Measurements from ENCODE around the gene NUSAP1.
"Not testable (repeated sequence)": the region's sequence is repeated elsewhere in the genome, so short reads cannot be mapped to it uniquely, and the experiment has no call there.

NUSAP1 gene

DNA sequence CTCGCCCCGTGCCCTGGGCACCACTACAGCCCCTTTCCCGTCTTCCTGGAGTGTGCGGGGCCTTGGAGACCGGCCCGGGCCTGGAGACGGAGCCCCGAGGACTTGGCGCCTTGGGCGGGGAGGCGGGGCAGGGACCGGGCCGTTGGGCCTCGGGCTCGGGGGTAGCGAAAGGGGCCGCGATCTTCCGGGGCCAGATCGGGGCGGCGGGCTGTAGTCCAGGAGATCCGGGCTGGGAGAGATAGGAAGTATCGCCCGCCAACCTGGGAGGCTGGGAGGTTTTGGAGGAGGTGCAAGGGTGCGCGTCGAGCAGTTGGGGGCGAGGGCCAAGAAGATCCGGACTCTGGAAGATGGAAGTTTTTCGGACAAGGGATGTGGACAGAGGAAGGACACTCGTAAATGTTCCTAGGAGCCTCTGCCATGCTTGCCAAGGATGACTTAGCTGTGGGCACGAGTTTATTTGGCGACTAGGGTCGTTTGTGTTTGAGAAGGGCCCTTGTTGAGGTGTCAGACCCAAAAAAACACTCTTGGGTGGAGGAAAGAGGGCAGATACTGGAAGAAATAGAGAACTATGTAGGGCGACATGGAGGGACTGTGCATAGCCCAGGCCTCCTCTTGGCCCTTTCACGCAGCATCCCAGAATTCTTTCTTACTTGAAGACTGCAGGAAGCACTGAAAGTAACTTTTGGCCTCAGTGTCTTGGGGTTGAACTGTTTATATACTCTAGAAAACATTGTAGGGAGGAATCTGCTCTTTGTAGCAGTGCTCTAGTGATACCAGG is 84.9 kb downstream of the NUSAP1 start:
- ChIA-PET POLR2A (no interaction called here), CTCF (no interaction called here)
- TF ChIP-seq, protein P1, sequence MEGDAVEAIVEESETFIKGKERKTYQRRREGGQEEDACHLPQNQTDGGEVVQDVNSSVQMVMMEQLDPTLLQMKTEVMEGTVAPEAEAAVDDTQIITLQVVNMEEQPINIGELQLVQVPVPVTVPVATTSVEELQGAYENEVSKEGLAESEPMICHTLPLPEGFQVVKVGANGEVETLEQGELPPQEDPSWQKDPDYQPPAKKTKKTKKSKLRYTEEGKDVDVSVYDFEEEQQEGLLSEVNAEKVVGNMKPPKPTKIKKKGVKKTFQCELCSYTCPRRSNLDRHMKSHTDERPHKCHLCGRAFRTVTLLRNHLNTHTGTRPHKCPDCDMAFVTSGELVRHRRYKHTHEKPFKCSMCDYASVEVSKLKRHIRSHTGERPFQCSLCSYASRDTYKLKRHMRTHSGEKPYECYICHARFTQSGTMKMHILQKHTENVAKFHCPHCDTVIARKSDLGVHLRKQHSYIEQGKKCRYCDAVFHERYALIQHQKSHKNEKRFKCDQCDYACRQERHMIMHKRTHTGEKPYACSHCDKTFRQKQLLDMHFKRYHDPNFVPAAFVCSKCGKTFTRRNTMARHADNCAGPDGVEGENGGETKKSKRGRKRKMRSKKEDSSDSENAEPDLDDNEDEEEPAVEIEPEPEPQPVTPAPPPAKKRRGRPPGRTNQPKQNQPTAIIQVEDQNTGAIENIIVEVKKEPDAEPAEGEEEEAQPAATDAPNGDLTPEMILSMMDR (IDR thresholded peaks at IDR 0.05; ENCODE audit: control extremely low read depth, extremely low read depth, low read depth, missing control alignments) = no peak
- DNase-seq (ENCODE audit: extremely low spot score) = peak; percentile 59

DNA sequence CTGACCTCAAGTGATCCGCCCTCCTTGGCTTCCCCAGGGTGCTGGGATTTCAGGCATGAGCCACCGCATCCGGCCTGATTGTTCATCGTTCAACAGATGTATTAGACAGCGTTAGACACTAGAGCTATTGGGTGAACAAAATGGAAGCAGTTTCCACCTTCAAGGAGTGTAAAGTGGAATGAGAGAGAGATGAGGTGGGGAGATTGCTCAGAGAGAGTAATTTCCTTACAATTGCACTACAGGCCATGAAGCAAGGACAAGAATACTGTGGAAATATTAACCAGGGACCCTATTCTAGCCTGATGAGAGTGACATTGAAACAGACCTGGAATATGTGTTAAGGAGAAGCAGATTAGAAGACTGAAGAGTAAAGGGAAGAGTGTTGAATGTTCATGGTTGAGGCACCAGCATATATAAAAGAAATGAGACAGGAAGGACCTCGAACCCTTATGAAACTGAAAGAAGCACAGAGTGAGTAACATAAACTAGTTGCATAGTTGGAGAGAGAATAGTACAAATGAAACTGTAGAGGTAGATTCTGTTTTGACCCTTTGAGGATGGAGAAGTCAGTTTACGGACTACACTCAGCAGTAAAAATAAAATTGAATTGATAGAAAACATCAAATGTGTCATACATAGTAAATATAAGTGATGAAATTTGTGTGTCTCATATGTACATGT is 91.4 kb downstream of the NUSAP1 start:
- ChIA-PET POLR2A (no interaction called here), CTCF (no interaction called here)
- TF ChIP-seq, protein P1 (IDR thresholded peaks at IDR 0.05; ENCODE audit: control extremely low read depth, extremely low read depth, low read depth, missing control alignments) = no peak
- peak; percentile 66 for DNase-seq (ENCODE audit: extremely low spot score)

DNA sequence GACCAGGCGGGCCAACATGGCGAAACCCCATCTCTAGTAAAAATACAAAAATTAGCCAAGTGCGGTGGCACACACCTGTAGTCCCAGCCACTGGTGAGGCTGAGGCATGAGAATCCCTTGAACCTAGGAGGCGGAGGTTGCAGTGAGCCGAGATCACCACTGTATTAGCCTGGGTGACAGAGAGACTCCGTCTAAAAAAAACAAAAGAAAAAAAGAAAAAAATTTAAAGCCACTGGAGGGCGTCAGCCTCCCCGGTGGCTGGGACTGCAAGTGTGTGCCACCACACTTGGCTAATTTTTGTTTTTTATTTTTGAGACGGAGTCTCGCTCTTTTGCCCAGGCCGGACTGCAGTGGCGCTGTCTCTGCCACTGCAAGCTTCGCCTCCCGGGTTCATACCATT is 92.1 kb downstream of the NUSAP1 start:
- ChIA-PET CTCF (interaction anchor here (1.0 kb wide), 1 partner anchor 20 kb away, joined by 3 read pairs; no protein-coding TSS in a partner anchor), POLR2A (no interaction called here)
- TF ChIP-seq, protein P1 (IDR thresholded peaks at IDR 0.05; ENCODE audit: control extremely low read depth, extremely low read depth, low read depth, missing control alignments) = no peak
- DNase-seq (ENCODE audit: extremely low spot score) = no peak

DNA sequence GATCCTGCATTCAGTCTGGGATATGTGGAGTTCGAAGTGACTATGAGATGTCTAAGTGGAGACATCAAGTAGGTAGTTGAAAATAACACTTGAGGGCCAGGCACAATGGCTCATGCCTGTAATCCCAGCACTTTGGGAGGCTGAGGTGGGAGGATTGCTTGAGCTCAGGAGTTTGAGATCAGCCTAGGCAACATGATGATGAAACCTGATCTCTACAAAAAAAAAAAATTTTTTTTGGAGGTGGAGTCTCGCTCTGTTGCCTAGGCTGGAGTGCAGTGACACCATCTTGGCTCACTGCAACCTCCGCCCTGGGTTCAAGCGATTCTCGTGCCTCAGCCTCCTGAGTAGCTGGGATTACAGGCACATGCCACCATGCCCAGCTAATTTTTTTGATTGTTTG is 93.2 kb downstream of the NUSAP1 start:
- POLR2A ChIA-PET; DNase-seq (ENCODE audit: extremely low spot score): not testable (repeated sequence)
- CTCF ChIA-PET = interaction anchor here (0.6 kb wide), 1 partner anchor 17 kb away, joined by 3 read pairs; no protein-coding TSS in a partner anchor

DNA sequence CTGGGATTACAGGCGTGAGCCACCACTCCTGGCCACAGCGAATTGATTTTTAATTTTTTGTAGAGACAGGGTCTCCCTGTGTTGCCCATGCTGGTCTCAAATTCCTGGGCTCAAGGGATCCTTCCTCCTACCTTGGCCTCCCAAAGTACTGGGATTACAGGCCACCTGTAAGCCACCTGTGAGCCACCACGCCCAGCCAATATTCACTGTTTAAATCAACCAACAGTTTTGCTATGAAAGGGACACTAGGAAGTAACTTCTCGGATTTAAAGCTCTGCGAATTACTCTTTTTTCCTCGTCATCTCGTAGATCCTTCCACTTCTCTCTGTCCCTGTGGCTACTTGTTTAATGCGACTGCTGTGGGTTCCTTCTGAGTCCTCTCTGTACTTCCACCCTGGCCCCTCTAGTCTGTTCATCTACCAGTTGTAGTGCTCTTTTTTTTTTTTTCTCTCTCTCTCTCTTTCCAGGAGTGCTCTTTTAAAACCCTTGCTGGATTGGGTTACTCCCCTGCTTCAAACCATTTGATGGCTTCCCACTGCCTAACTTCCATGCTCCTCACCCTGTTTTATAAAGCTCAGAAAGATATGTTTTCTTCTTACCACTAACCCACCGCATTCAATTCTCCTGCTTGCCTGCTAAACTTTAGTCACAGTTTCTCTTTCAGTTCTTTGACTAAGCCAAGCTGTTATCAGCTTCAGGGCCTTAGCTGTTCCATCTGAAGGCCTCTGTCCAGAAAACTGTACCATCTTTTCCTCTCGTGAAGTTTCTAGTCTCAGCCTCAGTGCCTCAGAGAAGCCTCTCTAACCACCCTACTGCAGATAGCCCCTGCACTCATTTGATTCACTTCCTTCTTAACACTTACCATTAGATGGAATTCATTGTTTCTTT is 96.6 kb downstream of the NUSAP1 start:
- CTCF ChIA-PET = interaction anchor here (0.7 to 1.3 kb wide), 4 partner anchors 9 to 198 kb away, joined by 3 read pairs; partner anchors contain the start of gene CHP1
- TF ChIP-seq, protein P1 (IDR thresholded peaks at IDR 0.05; ENCODE audit: control extremely low read depth, extremely low read depth, low read depth, missing control alignments) = no peak
- POLR2A ChIA-PET = no interaction called here
- DNase-seq (ENCODE audit: extremely low spot score) = peak; percentile 60
